Adrenal gland (tissue), 12 donors: ENCODE data around the gene MYH11. TPM values are rescaled to one million over a fixed set of nuclear protein-coding genes. Genes with fewer than 3 reads are reported as not detected.

Experiments used
- DNase-seq, 7 donors: peaks; one replicate each; pipeline ENCODE4 v3.0.0-alpha.2; 2019 to 2020
- H3K27ac ChIP-seq, 5 donors: fragments of 200-600 bp; sonication (generic) in 4 of 5; 1 replicate in 3 of 5; 2 replicates in 2 of 5; pipeline versions ENCODE4 v1.5.1 to v1.8.0; 2016 to 2020; ENCODE audit warnings: mild to moderate bottlenecking in 1 of 5
- H3K27me3 ChIP-seq: fragments of 200-600 bp; 2 replicates; pipeline ENCODE4 v1.8.0; 2021
- H3K36me3 ChIP-seq, 2 donors: fragments of 200-600 bp; replicated peaks in 1 of 2; 1 replicate in 1 of 2; 2 replicates in 1 of 2; pipeline versions ENCODE4 v1.5.1 to v1.8.0; 2018 to 2022
- H3K4me1 ChIP-seq, 2 donors: fragments of 200-600 bp; replicated peaks in 1 of 2; 1 replicate in 1 of 2; 2 replicates in 1 of 2; pipeline versions ENCODE4 v1.5.1 to v1.8.0; 2018 to 2021
- H3K4me3 ChIP-seq, 4 donors: fragments of 200-600 bp; sonication (generic) in 3 of 4; one replicate each; pipeline ENCODE4 v1.5.1; 2016 to 2018
- H3K9me3 ChIP-seq, 3 donors: fragments of 200-600 bp; sonication (generic) in 1 of 3; replicated peaks in 1 of 3; 1 replicate in 2 of 3; 2 replicates in 1 of 3; pipeline versions ENCODE4 v1.5.1 to v1.8.0; 2016 to 2021
- CTCF ChIP-seq, 6 experiments: fragments of 450-650 bp in 4 of 6; fragments of 200-600 bp in 2 of 6; sonication (generic) in 1 of 6; IDR thresholded peaks; 1 replicate in 5 of 6; 2 replicates in 1 of 6; pipeline versions ENCODE4 v1.5.1 to v1.8.0; 2016 to 2021; ENCODE audit warnings: antibody characterized with exemption in 6 of 6, mild to moderate bottlenecking in 2 of 6, moderate library complexity in 1 of 6
- POLR2A ChIP-seq, 2 donors: fragments of 450-650 bp; IDR thresholded peaks; one replicate each; pipeline ENCODE4 v1.6.1; 2017; ENCODE audit warnings: antibody characterized with exemption in 2 of 2, mild to moderate bottlenecking in 2 of 2, moderate library complexity in 1 of 2
- WGBS, 4 donors: extraction: QIAGEN DNeasy Blood & Tissue Kit in 2 of 4; methylation state at CpG; one replicate each; pipeline versions ENCODE4 v1.1.5 to v1.1.7; 2013 to 2017; 5-methylcytosine and 5-hydroxymethylcytosine counted together
- intact Hi-C, 2 donors: fragments of 100-400 bp; cut with DNase I; formaldehyde crosslinking; loops; one replicate each; pipeline versions ENCODE4 v1.14.1 to v1.15.0; 2022 to 2023
- polyA plus RNA-seq, 3 donors: library from polyadenylated mRNA; stranded (reverse); fragments of 200-250 nt in 2 of 3; fragments of 350-450 nt in 1 of 3; fragmentation: Illumina TruSeq in 1 of 3; extraction: RNeasy Lipid Tissue Mini Kit (QIAGEN cat#74804) in 1 of 3; gene quantifications; one replicate each; pipeline ENCODE4 v1.2.3, GENCODE V29; 2013 to 2014
- total RNA-seq, 9 donors: library from RNA; depleted of rRNA in 4 of 9; stranded (reverse); fragments of >200 nt in 4 of 9; fragments of 120-200 nt in 1 of 9; fragmentation: NEBNext Ultra II Directional in 1 of 9; extraction: Animal tissue kit (Norgen Biotek cat#: 25700) in 1 of 9; gene quantifications; one replicate each; pipeline versions ENCODE4 v1.1.0 to v1.2.4, GENCODE V29; 2013 to 2023
- donor health status: healthy with polysubstance abuse.
- donor health status: Bipolar disorder and iron deficiency.
- donor health status: DM: yes; HTN: yes; CAD: no.
- donor health status: DM: no; HTN: no; CAD: no.
- donor health status: DM: no; HTN: no; CAD: no.
- donor health status: DM: yes; HTN: yes; CAD: no.

Gene MYH11
- total and polyA plus RNA-seq, 12 donors, result 2.4 to 45.1 (median 16.5) TPM

- no peaks in the 10 kb centered on the region for H3K9me3 ChIP-seq
- intact Hi-C loops, result no loop called here
- no peak overlapping the region for H3K4me3 ChIP-seq
- no peaks in the 10 kb centered on the region for H3K36me3 ChIP-seq
- DNase-seq, result no peak
- TF ChIP-seq CTCF (IDR thresholded peaks at IDR 0.05), result no peak
- no peak for TF ChIP-seq POLR2A (IDR thresholded peaks at IDR 0.05)
- no peaks in the 10 kb centered on the region for H3K4me1 ChIP-seq
- WGBS, 4 donors, result 75 to 89% (median 86%) methylated on average over 4 of the region's 4 CpGs
- no peaks in the 10 kb centered on the region for H3K27me3 ChIP-seq
- H3K27ac ChIP-seq, result no peak overlapping the region
These were observed 22.3 kb downstream of the MYH11 start for GRCh38 chr16:15834502-15834901.

GRCh38 chr16:15833541-15833940 lies 23.3 kb downstream of the MYH11 start:
- Histone ChIP-seq H3K36me3 (no peaks in the 10 kb centered on the region), H3K9me3 (no peaks in the 10 kb centered on the region), H3K4me3 (no peak overlapping the region), H3K27ac (no peak overlapping the region), H3K27me3 (no peaks in the 10 kb centered on the region), H3K4me1 (no peaks in the 10 kb centered on the region)
- no peak for TF ChIP-seq POLR2A (IDR thresholded peaks at IDR 0.05)
- no peak for TF ChIP-seq CTCF (IDR thresholded peaks at IDR 0.05)
- 62 to 73% (median 66%) methylated on average over 9 of the region's 9 CpGs for WGBS, 4 donors
- intact Hi-C loops, result no loop called here
- DNase-seq, result no peak

- DNase-seq, result no peak
- H3K36me3 ChIP-seq, result no peaks in the 10 kb centered on the region
- TF ChIP-seq POLR2A (IDR thresholded peaks at IDR 0.05) (no peak), CTCF (IDR thresholded peaks at IDR 0.05) (no peak)
- no peaks in the 10 kb centered on the region for H3K9me3 ChIP-seq
- H3K4me1 ChIP-seq, result no peaks in the 10 kb centered on the region
- H3K27me3 ChIP-seq, result no peaks in the 10 kb centered on the region
- WGBS, 4 donors, result 88 to 92% (median 89%) methylated on average over 6 of the region's 6 CpGs
- no peak overlapping the region for H3K4me3 ChIP-seq
- intact Hi-C loops, result no loop called here
- H3K27ac ChIP-seq, result no peak overlapping the region
These were observed 24.6 kb downstream of the MYH11 start for GRCh38 chr16:15832241-15832640.

- H3K4me1 ChIP-seq, result no peaks in the 10 kb centered on the region
- H3K9me3 ChIP-seq, result no peaks in the 10 kb centered on the region
- TF ChIP-seq CTCF (IDR thresholded peaks at IDR 0.05) (no peak), POLR2A (IDR thresholded peaks at IDR 0.05) (no peak)
- H3K36me3 ChIP-seq, result no peaks in the 10 kb centered on the region
- intact Hi-C loops, result no loop called here
- WGBS, 4 donors, result 68 to 75% (median 69%) methylated on average over 5 to 6 of the region's 6 CpGs
- H3K27me3 ChIP-seq, result no peaks in the 10 kb centered on the region
- no peak overlapping the region for H3K4me3 ChIP-seq
- no peak for DNase-seq
- no peak overlapping the region for H3K27ac ChIP-seq
These were observed 25.9 kb downstream of the MYH11 start for GRCh38 chr16:15830832-15831451.
